HL-60 (cell line): Measurements from ENCODE around the gene APIP.

Experiments
- DNase-seq, 2 experiments: peaks; one replicate each; pipeline ENCODE4 v3.0.0-alpha.2; 2010 to 2020; ENCODE audit warnings: low read depth in 1 of 2, low spot score in 1 of 2
- H3K27ac ChIP-seq: fragments of 250-450 bp; sonication (Bioruptor Pico); replicated peaks from 2 replicates; pipeline ENCODE4 v1.5.1; 2020; ENCODE audit warnings: mild to moderate bottlenecking, moderate library complexity
- H3K27me3 ChIP-seq: fragments of 250-450 bp; sonication (Bioruptor Pico); 2 replicates; pipeline ENCODE4 v1.5.1; 2021; ENCODE audit warnings: mild to moderate bottlenecking, moderate library complexity; ENCODE audit not compliant: insufficient read depth, poor library complexity, severe bottlenecking
- H3K4me3 ChIP-seq: replicated peaks from 2 replicates; pipeline ENCODE4 v1.5.1; 2011; ENCODE audit warnings: mild to moderate bottlenecking, control low read depth, low read length; ENCODE audit not compliant: insufficient read depth
- GABPA ChIP-seq: IDR thresholded peaks from 2 replicates; pipeline ENCODE4 v1.6.1; 2012; ENCODE audit warnings: low read depth
- POLR2AphosphoS5 ChIP-seq: IDR thresholded peaks from 2 replicates; pipeline ENCODE4 v1.6.1; 2012; ENCODE audit warnings: low read depth
- SPI1 ChIP-seq: IDR thresholded peaks from 2 replicates; pipeline ENCODE4 v1.6.1; 2012; ENCODE audit warnings: low read depth, mild to moderate bottlenecking, borderline replicate concordance
- TF ChIP-seq, protein P1 (sequence below): IDR thresholded peaks from one replicate; pipeline ENCODE4 v1.5.1; 2011; ENCODE audit warnings: low read length, control low read depth, inconsistent platforms; ENCODE audit not compliant: insufficient read depth
- TF ChIP-seq, protein P2 (sequence below): IDR thresholded peaks from 2 replicates; pipeline ENCODE4 v1.6.1; 2012; ENCODE audit warnings: low read depth; ENCODE audit not compliant: insufficient replicate concordance

Gene APIP

DNA sequence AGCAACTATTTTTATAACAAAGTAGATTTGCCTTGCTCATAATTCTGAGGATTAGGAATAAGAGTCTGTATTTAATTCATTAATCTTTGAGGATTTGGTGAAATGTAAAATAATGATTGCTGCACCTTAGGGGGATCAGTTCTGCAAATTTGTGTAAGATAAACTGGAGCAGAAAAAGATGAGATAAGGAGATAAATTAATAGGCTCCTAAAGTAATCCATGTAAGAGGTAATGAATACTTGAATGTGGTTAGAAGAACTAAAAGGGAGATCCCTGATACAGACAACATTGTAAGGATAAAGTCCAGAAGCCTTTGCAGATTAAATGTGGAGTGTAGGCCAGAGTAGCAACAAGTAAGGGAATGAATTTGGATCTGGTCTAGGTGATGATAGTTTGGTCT, 45.9 kb upstream of the APIP start:
- DNase-seq, result no peak
- H3K27ac ChIP-seq, result no peak overlapping the region
- no peak for TF ChIP-seq POLR2AphosphoS5
- no peak for TF ChIP-seq GABPA
- no peak for TF ChIP-seq SPI1
- TF ChIP-seq, protein P1, sequence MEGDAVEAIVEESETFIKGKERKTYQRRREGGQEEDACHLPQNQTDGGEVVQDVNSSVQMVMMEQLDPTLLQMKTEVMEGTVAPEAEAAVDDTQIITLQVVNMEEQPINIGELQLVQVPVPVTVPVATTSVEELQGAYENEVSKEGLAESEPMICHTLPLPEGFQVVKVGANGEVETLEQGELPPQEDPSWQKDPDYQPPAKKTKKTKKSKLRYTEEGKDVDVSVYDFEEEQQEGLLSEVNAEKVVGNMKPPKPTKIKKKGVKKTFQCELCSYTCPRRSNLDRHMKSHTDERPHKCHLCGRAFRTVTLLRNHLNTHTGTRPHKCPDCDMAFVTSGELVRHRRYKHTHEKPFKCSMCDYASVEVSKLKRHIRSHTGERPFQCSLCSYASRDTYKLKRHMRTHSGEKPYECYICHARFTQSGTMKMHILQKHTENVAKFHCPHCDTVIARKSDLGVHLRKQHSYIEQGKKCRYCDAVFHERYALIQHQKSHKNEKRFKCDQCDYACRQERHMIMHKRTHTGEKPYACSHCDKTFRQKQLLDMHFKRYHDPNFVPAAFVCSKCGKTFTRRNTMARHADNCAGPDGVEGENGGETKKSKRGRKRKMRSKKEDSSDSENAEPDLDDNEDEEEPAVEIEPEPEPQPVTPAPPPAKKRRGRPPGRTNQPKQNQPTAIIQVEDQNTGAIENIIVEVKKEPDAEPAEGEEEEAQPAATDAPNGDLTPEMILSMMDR, result no peak
- TF ChIP-seq, protein P2, sequence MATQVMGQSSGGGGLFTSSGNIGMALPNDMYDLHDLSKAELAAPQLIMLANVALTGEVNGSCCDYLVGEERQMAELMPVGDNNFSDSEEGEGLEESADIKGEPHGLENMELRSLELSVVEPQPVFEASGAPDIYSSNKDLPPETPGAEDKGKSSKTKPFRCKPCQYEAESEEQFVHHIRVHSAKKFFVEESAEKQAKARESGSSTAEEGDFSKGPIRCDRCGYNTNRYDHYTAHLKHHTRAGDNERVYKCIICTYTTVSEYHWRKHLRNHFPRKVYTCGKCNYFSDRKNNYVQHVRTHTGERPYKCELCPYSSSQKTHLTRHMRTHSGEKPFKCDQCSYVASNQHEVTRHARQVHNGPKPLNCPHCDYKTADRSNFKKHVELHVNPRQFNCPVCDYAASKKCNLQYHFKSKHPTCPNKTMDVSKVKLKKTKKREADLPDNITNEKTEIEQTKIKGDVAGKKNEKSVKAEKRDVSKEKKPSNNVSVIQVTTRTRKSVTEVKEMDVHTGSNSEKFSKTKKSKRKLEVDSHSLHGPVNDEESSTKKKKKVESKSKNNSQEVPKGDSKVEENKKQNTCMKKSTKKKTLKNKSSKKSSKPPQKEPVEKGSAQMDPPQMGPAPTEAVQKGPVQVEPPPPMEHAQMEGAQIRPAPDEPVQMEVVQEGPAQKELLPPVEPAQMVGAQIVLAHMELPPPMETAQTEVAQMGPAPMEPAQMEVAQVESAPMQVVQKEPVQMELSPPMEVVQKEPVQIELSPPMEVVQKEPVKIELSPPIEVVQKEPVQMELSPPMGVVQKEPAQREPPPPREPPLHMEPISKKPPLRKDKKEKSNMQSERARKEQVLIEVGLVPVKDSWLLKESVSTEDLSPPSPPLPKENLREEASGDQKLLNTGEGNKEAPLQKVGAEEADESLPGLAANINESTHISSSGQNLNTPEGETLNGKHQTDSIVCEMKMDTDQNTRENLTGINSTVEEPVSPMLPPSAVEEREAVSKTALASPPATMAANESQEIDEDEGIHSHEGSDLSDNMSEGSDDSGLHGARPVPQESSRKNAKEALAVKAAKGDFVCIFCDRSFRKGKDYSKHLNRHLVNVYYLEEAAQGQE, result no peak
- H3K27me3 ChIP-seq, result no peaks in the 10 kb centered on the region
- H3K4me3 ChIP-seq, result no peak overlapping the region

DNA sequence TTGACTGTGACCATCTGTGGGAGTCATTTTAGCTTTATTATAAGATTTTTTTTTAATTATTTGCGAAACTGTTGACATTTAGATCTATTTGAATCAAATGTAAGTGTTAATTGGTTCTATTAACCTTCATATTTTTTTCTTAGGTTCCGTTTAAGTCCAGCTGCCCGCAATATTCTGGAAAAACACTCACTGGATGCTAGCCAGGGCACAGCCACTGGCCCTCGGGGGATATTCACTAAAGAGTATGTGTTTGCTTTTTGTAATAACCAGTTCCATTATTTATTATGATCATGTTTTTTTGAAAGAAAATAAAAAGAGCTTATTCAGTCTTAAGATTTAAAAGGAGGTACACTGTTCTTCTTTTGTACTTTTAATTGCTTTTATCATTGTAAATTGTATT, 44.1 kb upstream of the APIP start:
- Histone ChIP-seq H3K27me3 (no peaks in the 10 kb centered on the region), H3K27ac (no peak overlapping the region), H3K4me3 (no peak overlapping the region)
- DNase-seq, result no peak
- TF ChIP-seq GABPA (no peak), SPI1 (no peak), POLR2AphosphoS5 (no peak)
- TF ChIP-seq, protein P2, result no peak
- TF ChIP-seq, protein P1, result no peak

DNA sequence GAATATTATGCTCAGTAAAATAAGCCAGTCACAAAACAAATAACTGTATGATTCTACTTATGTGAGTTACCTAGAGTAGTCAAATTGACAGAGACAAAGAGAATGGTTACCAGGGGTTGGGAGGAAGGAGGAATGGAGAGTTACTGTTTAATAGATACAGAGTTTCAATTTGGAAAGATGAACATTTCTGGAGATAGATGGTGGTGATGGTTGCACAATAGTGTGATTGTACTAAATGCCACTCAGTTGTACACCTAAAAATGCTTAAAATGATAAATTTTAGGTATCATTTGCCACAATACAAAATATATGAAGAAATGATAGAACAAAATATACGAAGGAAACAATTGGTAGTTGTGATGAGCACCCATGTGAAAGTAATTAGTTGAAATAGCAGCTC, 43.6 kb upstream of the APIP start:
- TF ChIP-seq GABPA, result no peak
- TF ChIP-seq, protein P1, result no peak
- H3K27ac ChIP-seq, result no peak overlapping the region
- H3K27me3 ChIP-seq, result no peaks in the 10 kb centered on the region
- H3K4me3 ChIP-seq, result no peak overlapping the region
- no peak for DNase-seq

DNA sequence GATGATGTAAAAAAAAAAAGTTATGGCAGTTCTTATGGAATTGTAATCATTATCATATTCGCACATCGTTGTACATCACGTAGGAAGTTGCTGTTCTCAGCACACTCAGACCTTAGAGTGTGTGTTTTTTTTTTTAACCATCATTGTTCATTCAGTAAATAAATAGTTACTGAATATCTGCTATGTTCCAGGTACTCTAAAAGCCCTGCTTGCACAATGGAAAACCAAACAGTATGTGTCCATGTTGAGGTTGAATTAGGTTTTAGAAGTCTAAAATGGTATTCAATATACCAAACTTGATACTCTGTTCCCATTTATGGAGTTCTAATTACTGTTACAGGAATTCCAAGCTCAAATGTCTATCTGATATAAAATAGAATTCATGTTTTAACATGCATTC, 41.4 kb upstream of the APIP start:
- no peaks in the 10 kb centered on the region for H3K27me3 ChIP-seq
- TF ChIP-seq GABPA, result no peak
- no peak overlapping the region for H3K4me3 ChIP-seq
- H3K27ac ChIP-seq, result no peak overlapping the region
- DNase-seq, result no peak

DNA sequence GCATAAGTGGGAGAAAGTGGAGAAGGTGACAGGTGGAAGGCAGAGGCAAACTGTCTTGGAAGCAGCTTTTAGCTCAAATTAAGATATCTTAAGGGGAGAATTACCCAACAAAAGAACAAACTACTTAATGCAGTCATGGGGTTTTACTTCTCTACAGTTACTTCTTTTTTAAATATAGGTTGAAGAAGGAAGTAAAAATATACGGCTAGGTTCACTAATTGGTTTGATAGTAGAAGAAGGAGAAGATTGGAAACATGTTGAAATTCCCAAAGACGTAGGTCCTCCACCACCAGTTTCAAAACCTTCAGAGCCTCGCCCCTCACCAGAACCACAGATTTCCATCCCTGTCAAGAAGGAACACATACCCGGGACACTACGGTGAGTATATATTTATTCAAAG, 41.0 kb upstream of the APIP start:
- Histone ChIP-seq H3K27ac (no peak overlapping the region), H3K4me3 (no peak overlapping the region), H3K27me3 (no peaks in the 10 kb centered on the region)
- DNase-seq, result peak; percentile 5 to 11
- TF ChIP-seq POLR2AphosphoS5 (no peak), GABPA (no peak)
